ENCODE results near the gene CA9.

DNA sequence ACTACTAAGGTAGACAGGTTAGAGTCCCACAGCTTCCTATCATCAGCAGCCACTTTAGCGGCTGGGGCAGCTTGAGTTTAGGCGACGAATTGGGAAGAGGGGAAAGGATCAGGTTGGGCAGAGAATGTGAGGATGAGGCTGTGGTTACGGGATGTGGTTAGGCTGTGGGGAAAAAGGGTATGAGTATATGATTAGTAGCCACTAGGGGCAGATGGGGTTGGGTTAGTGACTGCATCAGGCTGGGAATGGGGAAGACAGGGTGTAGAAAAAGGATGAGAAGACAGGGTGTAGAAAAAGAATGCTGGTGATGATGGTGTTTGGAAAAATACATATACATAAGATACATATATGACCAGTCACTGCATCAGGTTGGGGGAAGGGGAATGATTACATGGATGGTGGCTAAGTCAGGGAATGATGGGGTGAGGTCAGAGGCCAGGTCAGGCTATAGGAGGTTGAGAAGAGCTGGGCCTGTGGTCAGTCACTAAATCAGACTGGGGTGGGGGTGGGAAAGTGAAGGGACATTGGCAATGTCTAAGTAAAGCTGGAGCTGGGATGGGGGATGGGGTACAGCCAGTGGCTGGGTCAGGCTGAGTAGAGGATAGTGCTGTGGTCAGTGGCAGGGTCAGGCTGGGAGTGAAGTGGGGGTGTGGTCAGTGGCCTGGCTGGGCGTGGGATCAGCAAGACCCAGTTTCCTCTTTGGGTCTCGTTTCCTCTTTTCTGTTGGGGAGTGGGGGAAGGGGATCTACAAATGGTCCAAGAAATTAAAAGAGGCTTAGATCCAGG is 56.2 kb downstream of the CA9 start:
- no peak for TF ChIP-seq EZH2 (IDR thresholded peaks at IDR 0.05; ENCODE audit: insufficient read depth, poor library complexity, severe bottlenecking)
- no peak for TF ChIP-seq EZH2phosphoT487 (IDR thresholded peaks at IDR 0.05; ENCODE audit: insufficient read depth, low read depth)
